HG03521 (cell line): Measurements from ENCODE around the gene SNTB2.
"Not testable (repeated sequence)": the region's sequence is repeated elsewhere in the genome, so short reads cannot be mapped to it uniquely, and the experiment has no call there.

Experiments used
- ATAC-seq: cut with Tn5 transposase; IDR thresholded peaks from one replicate; pipeline ENCODE4 v1.9.1; 2021; ENCODE audit warnings: mild to moderate bottlenecking, moderate library complexity; ENCODE audit not compliant: unreplicated experiment

Gene SNTB2

DNA sequence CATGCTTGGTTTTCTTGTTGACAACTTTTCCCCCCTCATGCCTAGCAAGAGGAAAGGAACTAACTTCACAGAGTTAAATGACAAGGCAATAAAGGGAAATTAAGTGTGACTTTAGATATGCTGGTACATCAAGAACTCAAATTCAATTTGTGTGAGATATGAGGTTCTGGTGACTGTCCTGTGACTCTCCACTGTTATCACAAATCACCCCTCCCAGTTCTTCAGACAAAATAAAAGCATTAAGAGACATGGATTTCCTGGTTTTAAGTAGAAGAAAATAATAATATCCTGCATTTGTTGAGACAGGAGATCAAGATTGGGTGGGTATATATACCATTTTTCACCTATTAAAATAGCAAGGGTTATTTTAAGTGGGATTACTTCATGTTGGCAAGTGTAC lies 46.2 kb downstream of the SNTB2 start:
- no peak for ATAC-seq

DNA sequence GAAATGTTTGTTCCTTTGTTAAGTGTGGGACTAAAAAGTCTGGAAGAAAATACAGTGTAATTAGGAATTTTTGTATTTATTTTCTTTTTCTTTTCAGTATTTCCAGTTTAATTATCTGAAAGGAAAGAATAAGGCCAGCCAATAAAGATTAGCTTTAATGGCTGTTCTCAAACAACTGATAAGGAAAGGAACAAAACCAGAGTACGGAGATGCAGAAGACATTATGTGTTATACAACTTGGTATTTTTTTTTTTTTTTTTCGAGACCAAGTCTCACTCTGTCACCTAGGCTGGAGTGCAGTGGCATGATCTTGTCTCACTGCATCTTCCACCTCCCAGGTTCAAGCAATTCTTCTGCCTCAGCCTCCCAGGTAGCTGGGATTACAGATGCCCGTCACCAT lies 47.5 kb downstream of the SNTB2 start:
- ATAC-seq = no peak

DNA sequence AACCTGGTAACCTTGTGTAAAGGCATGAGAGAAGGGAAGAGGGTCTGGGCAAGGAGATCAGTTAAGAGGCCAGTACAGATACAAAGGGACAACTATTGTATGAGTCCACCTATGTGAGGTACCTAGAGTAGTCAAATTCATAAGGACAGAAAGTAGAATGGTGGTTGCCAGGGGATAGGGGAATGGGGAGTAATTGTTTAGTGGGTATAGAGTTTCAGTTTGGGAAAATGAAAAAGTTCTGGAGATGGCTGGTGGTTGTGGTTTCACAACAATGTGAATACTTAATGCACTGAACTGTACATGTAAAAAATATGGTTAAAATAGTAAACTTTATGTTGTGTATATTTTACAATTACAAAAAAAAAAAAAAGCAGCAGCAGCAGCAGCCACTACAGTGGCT lies 49.4 kb downstream of the SNTB2 start:
- no peak for ATAC-seq

DNA sequence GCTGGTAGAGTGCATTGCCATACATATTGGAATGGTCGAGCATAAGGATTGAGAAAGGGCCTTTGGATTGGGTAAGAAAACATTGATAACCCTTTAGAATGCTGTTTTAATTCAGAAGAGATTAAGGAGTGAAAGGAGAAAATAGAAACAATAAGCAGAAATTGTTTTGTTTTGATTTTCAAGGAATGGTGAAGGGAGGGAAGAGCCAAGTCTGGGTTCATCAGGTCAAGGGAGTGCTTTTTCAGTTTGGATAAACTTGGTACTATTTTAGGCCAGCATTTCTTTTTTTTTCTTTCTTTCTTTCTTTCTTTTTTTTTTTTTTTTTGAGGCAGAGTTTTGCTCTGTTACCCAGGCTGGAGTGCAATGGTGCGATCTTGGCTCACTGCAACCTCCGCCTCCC lies 50.3 kb downstream of the SNTB2 start:
- ATAC-seq = no peak

DNA sequence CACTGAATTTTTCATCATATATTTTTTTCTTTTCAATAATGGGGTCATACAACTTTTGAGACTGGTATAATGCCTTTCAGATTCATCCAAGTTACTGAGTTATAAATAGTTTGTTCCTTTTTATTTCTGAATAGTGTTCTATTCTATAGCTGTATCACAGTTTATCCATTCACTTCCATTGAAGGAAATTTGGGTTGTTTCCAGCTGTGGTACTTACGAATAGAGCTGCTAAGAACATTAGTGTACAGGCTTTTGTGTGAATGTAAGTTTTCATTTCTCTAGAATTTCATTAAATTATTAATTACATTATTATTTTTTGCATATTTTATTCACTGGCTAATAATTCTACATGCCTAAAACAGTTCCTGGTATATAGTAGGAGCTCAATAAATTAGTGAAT lies 52.9 kb downstream of the SNTB2 start:
- ATAC-seq = no peak

DNA sequence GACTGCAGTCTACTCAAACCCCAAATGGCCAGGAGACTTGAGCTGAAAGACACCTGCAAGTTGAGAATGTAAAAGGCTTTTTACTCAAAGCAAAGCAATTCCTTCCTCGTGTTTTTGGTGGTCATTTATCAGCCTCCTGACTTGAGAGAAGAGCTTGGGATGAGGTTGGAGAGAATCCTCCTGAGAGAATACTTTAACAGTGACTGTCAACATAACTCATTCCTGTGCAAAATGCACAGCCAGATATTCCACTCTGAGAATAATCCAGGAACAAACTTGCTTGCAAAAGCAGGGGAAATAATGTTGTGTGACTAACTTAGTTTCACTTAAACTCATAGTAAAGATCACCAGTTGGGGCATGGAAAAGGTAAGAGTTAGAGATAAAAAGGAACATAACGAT lies 53.4 kb downstream of the SNTB2 start:
- ATAC-seq = no peak

DNA sequence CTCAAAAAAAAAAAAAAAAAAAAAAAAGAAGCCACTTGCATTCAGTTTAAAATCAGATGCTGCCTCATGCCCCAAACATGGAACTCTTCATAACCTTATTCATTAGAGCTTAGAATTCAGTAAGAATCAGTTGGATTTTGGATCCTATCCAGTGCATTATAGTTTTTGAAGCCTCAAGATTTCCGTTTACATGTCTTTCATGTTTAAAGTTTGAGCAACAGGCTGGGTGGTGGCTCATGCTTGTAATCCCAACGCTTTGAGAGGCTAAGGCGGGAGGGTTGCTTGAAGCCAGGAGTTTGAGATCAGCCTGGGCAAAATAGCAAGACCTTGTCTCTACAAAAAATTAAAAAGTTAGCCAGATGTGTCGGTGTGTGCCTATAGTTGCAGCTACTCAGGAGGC lies 55.0 kb downstream of the SNTB2 start:
- ATAC-seq = no peak

DNA sequence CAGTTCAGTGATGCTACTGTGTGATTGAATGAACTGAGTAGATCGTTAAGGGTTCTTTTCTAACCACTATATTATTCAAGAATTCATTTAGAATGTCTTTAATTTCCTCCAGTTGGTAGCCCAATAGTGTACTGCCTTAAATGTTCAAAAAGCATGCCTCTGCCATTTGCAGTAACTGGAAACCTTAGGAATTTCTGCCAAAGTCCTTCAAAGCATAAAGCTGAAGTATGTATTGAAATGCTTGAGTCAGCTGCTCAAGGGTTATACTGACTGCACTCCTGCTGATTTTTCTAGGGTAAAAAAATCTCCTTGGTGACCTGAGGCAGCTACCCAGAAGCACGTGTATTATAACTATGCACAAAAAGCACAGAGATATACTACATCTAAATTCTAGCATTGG lies 56.5 kb downstream of the SNTB2 start:
- ATAC-seq = no peak

DNA sequence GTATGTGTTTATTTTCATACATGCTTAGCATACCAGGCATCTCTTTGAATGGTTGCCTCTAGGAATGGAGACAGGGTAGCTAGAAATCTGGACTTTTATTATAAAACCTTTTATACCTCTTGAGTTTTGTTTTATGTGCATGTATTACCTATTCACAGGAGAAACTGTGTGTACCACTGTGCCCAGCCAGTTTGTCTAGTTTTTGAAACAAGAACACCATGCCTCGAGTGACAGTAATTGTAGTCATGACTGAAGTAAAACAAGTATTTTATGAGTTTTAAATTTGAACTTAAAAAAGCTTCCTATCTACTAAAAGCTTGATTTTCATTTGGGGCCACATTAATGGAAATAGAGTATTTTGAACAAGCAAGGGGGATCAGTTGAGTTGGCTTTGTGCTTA lies 57.4 kb downstream of the SNTB2 start:
- no peak for ATAC-seq

DNA sequence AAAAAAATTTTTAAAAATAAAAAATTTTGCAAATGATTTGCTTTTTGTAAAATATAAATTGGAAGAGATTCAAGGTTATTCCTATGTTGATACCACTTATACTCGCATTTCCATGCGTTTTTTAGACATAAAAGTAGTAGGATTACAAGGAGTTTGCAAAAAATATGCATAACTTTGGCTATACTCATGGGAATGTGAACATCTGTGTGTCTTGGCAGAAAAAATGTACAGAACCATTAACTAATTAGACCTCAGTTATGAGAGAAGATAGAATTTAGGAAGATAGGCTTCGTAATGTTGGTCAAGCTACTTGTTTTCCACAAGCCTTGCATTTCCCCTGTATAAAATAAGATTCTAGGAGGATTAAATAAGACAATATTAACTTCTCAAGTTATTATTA lies 63.1 kb downstream of the SNTB2 start:
- no peak for ATAC-seq

DNA sequence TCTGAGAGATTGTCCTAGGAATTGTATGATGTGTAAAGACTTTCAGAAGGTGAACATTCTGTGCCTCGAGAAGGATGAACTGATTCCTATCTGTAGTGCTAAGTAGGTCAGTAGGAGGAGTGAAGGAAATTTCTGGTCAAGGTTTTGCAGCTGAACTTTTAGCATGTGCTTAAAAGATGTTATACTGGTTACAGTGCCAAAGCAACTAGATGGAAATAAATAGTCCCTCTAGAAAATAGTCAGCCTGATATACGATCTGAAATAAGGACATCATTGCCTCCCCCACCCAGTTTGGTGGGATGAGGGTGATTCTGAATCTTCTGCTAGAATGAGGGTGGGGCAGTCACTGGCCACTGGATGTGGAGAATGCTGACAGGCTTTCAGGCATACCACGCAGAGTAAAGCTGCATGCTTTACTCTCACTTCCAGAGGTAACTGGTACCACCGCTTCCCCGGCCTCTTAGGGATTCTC lies 66.9 kb downstream of the SNTB2 start:
- ATAC-seq = no peak

DNA sequence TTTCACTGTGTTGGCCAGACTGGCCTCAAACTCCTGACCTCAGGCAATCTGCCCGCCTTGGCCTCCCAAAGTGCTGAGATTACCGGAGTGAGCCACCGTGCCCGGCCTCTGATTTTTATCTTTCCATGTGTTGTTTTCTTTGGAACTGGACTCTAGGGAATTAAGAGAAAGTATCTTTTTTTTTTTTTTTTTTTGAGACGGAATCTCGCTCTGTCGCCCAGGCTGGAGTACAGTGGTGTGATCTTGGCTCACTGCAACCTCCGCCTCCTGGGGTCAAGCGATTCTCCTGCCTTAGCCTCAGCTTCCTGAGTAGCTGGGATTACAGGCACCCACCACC lies 72.4 kb downstream of the SNTB2 start:
- ATAC-seq = not testable (repeated sequence)

DNA sequence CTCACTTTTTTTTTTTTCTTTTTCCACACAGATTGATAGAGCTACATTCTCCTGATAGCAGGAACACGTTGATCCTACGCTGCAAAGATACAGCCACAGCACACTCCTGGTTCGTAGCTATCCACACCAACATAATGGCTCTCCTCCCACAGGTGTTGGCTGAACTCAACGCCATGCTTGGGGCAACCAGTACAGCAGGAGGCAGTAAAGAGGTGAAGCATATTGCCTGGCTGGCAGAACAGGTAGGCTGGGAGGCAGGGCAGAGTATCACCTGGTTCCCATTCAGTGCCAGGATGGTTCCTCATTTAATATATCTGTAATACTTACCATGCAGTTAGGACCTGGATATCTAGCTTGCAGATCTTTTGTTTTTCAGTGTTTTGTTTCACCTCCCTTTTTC lies 73.1 kb downstream of the SNTB2 start:
- ATAC-seq = no peak

DNA sequence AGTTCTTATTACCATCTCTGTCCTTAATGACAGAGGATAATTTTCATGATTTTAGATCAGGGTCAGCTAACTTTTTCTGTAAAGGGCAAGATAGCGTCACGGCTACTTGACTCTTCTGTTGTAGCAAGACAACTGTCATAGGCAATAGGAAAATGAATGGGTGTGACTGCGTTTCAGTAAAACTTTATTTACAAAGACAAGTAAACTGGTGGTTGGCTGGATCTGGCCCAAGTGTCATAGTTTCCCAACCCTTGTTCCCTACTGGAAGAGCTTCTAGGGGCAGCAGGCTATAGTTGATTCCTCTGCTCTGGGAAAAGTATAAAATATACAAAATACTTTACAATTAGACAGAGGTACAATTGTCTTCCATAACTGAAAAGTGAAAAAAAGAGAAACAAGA lies 73.5 kb downstream of the SNTB2 start:
- no peak for ATAC-seq

DNA sequence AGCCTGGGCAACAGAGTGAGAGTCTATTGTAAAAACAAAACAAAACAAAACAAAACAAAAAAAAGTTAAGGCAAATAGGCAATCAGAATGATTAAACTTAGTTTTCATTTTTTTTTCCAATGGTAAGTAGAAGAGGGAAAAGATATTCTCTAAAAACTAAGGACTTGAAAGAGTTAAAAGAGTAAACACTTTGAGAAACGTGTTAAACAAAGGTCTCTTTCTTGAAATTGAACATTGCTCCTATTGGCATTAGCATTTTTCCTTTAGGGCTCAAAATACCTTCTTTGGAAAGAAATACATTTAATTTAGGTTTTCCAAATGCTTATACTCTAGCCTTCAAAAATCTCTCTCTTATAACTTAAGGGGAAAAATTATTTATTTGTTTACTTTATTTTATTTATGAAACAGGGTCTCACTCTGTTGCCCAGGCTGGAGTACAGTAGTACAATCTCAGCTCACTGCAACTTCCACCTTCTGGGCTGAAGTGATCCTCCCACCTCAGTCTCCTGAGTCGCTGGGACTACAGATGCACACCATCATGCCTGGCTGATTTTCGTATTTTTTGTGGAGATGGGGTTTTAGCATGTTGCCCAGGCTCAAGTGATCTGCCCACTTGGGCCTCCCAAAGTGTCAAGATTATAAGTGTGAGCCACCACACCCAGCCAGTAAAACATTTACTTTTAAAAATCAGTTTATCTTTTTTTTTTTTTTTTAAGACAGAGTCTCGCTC lies 79.5 kb downstream of the SNTB2 start:
- no peak for ATAC-seq

DNA sequence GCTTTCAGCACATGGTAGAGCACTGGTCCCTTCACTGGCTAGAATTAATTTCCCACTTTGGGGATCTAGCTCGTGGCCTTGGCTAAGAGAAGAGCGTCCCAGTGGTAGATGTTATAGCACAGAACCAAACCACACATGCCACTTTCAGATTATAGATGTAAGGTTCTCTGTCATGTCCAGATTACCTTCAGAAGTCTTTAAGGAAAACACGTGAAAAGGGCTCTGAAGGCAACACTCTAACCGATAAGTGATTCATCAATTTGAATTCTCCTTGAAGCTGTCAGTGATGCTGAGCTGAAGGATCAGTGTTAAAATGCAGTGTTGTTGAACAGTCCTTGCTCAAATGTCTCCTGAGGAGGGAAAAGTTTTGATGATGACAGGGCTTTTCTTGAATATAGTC lies 80.7 kb downstream of the SNTB2 start:
- ATAC-seq = no peak

DNA sequence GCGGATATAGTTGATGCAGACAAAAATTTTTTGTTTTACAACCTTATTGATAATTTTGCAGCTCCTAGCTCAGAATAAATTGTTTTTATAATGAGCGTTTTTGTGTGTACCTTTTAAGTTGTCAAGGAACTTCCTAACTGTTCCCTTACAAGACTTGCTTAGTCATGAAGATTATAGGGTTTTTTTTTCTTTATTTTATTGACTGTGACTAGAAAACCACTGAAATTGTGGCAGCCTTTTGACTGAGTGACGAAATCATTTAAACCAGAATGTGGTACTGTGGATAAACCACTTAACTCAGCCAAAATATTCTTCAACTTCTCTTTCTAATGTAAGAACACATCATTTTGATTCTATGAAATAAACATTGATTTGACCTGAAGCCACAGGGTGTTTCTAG lies 83.4 kb downstream of the SNTB2 start:
- no peak for ATAC-seq

DNA sequence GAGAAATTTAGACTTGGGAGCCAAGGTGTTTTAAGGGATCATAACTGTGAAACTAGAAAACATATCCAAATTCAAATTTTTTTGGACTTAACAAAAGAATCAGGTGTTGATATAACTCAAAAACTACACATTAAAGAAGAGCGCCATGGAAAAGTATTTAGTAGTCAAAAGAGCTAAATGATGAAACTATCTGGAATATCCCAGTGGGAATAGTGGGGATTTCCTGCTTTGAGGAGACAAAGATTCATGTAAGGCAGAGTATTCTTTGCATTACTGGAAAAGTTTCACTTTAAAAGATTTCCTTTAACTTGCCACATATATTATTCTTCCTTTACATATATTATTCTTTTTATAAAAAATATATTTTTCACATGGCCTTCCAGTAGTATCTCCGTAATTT lies 83.9 kb downstream of the SNTB2 start:
- no peak for ATAC-seq

DNA sequence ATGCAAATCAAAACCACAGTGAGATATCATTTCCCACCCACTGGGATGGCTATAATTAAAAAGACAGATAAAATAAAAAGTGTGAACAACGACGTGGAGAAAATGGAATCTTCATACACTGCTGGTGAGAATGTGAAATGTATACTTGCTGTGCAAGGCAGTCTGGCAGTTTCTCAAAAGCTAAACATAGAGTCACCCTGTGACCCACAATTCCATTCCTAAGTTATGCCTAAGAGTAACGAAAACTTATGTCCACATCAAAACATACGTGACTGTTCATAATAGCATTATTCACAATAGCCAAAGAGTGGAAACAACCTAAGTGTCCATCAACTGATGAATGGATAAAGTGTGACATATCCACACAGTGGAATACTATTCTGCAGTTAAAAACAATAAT lies 86.0 kb downstream of the SNTB2 start:
- ATAC-seq = no peak

DNA sequence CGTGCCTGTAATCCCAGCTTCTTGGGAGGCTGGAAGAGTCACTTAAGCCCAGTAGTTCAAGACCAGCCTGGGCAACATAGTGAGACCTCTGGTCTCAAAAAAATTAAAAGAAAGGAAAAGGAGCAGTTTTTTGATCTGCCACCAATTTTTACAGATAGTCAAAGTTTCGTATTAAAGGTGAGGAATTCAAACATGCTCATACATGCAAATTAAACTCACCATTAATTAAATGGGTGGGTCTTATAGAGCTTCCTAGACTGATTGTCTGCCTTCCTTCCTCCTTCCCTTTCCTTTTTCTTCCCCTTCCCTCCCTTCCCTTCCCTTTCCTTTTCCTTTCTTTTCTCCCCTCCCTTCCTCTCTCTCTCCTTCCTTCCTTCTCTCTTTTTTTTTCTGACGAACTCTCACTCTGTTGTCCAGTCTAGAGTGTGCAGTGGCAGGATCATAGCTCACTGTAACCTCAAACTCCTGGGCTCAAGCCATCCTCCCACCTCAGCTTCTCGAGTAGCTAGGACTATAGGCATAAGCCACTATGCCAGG lies 87.8 kb downstream of the SNTB2 start:
- ATAC-seq = no peak

DNA sequence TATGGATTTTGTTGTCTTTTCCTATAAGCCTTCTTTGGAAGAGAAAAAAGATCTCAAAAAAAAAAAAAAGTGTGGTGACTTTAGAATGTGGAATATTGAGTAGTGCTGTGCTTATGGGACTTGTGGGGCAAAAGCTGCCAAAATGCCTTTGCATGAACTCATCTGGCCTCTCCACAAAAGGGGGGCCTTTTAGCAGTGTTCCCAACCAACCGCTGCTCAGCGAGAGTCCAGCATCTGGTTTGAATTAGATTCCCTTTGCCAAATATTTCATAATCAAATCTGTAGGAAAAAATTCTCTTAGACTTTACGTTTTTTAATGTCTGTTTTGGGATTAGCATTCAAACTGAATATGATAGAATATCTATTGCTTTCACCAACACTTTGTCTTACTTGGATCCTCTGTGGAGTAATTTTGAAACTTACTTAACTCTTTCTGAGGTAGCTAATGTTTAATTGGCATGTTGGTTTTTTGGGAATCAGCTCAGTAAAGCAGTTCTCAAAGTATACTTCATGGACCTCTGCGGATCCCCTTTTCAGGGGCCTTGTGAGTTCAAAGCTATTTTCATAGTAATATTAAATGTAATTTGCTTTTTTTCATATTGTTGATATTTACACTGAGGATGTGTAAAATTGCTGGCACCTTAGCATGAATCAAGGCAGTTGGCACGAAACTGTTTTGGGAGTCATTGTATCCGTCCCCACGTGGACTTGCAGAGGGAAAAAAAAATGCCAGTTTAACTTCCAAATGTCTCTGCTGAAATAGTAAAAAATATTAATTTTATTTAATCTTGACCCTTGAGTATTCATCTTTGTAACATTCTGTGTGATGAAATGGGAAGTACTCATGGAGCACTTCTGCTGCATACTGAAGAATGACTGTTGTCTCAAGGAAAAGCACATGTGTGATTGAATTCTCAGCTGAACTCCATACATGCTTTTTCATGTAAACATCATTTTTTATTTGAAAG lies 89.5 kb downstream of the SNTB2 start:
- ATAC-seq = no peak

DNA sequence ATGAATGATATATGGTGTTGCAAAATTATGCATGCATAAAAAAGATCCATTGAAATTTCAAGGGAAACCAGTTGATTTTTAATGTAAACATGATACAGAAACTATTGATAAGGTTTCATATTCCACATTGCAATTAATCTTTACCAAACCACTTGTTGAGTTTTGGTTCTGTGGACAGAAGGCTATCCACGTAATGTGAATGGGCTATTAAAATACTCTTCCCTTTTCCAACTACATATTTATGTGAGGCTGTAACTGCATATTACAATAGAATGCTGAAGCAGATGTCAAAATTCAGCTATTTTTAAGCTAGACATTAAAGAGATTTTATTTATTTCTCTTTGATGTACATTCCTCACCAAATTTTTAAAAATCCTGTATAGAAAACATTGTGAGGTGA lies 90.4 kb downstream of the SNTB2 start:
- no peak for ATAC-seq
